Keratinocyte (primary cell): Measurements from ENCODE around the gene RAB3B.

ENCODE experiments used
- EZH2 ChIP-seq: IDR thresholded peaks from one replicate; pipeline ENCODE4 v1.6.1; 2012; ENCODE audit warnings: inconsistent platforms, mild to moderate bottlenecking, low read length, moderate library complexity
- TF ChIP-seq, protein P1 (sequence below), 3 experiments: IDR thresholded peaks in 1 of 3; conservative IDR thresholded peaks in 1 of 3; optimal IDR thresholded peaks in 1 of 3; 2 replicates in 2 of 3; 3 replicates in 1 of 3; pipeline versions ENCODE3 to v1.5.1; 2011; ENCODE audit warnings: low read length in 3 of 3, mild to moderate bottlenecking in 3 of 3, moderate library complexity in 2 of 3, control low read depth in 1 of 3, inconsistent platforms in 1 of 3; ENCODE audit not compliant: insufficient read depth in 2 of 3; ENCODE audit errors: extremely low read depth in 1 of 3

- TF ChIP-seq, protein P1, sequence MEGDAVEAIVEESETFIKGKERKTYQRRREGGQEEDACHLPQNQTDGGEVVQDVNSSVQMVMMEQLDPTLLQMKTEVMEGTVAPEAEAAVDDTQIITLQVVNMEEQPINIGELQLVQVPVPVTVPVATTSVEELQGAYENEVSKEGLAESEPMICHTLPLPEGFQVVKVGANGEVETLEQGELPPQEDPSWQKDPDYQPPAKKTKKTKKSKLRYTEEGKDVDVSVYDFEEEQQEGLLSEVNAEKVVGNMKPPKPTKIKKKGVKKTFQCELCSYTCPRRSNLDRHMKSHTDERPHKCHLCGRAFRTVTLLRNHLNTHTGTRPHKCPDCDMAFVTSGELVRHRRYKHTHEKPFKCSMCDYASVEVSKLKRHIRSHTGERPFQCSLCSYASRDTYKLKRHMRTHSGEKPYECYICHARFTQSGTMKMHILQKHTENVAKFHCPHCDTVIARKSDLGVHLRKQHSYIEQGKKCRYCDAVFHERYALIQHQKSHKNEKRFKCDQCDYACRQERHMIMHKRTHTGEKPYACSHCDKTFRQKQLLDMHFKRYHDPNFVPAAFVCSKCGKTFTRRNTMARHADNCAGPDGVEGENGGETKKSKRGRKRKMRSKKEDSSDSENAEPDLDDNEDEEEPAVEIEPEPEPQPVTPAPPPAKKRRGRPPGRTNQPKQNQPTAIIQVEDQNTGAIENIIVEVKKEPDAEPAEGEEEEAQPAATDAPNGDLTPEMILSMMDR (optimal IDR thresholded peaks at IDR 0.05 in 1 of 3, IDR thresholded peaks at IDR 0.05 in 1 of 3, conservative IDR thresholded peaks at IDR 0.05 in 1 of 3; ENCODE audit: extremely low read depth in 1 of 3, insufficient read depth in 2 of 3, low read length in 3 of 3) = no peak
- TF ChIP-seq EZH2 = no peak
Observed at GRCh38 chr1:51897699-51898031, 92.8 kb downstream of the RAB3B start.
